ENCODE measurements around the gene GRWD1.

GRWD1 gene

GRCh38 chr19:48428670-48429069, 17.1 kb upstream of the GRWD1 start:
- DNase-seq = no peak

- DNase-seq = no peak
Measured at GRCh38 chr19:48433337-48433736, 12.4 kb upstream of the GRWD1 start.

- DNase-seq = no peak
Measured at GRCh38 chr19:48436586-48436985, 9.2 kb upstream of the GRWD1 start.

- no peak for DNase-seq
Measured at GRCh38 chr19:48441360-48442050, 4.3 kb upstream of the GRWD1 start.

GRCh38 chr19:48442116-48443035, 3.4 kb upstream of the GRWD1 start:
- no peak for DNase-seq

- DNase-seq = peak in 1 of 2 experiments; percentile 26
Measured at GRCh38 chr19:48443256-48443655, 2.5 kb upstream of the GRWD1 start.

GRCh38 chr19:48443731-48444128, 2.1 kb upstream of the GRWD1 start:
- DNase-seq = no peak

GRCh38 chr19:48444129-48444935, 1.5 kb upstream of the GRWD1 start:
- peak in 1 of 2 experiments; percentile 22 for DNase-seq

- DNase-seq = no peak
Measured at GRCh38 chr19:48444936-48445200, 915 bp upstream of the GRWD1 start.

- DNase-seq = peak; percentile 45 to 46
Measured at GRCh38 chr19:48445256-48445605, 552 bp upstream of the GRWD1 start.

- DNase-seq = no peak
Measured at GRCh38 chr19:48446579-48446978, 796 bp downstream of the GRWD1 start.

- DNase-seq = no peak
Measured at GRCh38 chr19:48448563-48448962, 2.8 kb downstream of the GRWD1 start.

- no peak for DNase-seq
Measured at GRCh38 chr19:48450441-48450840, 4.7 kb downstream of the GRWD1 start.

- DNase-seq = no peak
Measured at GRCh38 chr19:48450863-48451262, 5.1 kb downstream of the GRWD1 start.

GRCh38 chr19:48451624-48452023, 5.8 kb downstream of the GRWD1 start:
- peak in 1 of 2 experiments; percentile 15 for DNase-seq

- peak in 1 of 2 experiments; percentile 13 for DNase-seq
Measured at GRCh38 chr19:48452289-48453190, 6.8 kb downstream of the GRWD1 start.

GRCh38 chr19:48454150-48454730, 8.5 kb downstream of the GRWD1 start:
- DNase-seq = peak in 1 of 2 experiments; percentile 14

- DNase-seq = peak in 1 of 2 experiments; percentile 14
Measured at GRCh38 chr19:48455171-48455907, 9.6 kb downstream of the GRWD1 start, which contains the start of gene KCNJ14. KCNJ14 (plus strand) TSS chr19:48455574; CDS start chr19:48461725, 6,151 bp downstream.

- DNase-seq = peak in 1 of 2 experiments; percentile 15
Measured at GRCh38 chr19:48455908-48456562, 10.3 kb downstream of the GRWD1 start.

GRCh38 chr19:48456864-48457263, 11.1 kb downstream of the GRWD1 start:
- DNase-seq = peak in 1 of 2 experiments; percentile 10

- no peak for DNase-seq
Measured at GRCh38 chr19:48458016-48458415, 12.2 kb downstream of the GRWD1 start.

All from activated T-cell treated with anti-CD3 and anti-CD28 coated beads, Interleukin-2, amount 50 U/mL, for 48 hours (primary cell).